LNCaP clone FGC (cell line): ENCODE measurements around the gene POLD1.

Experiments used
- DNase-seq: peaks from one replicate; pipeline ENCODE4 v3.0.0-alpha.2; 2011; ENCODE audit warnings: low read depth
- H3K4me3 ChIP-seq: 2 replicates; pipeline ENCODE4 v1.5.1; 2011; ENCODE audit warnings: mild to moderate bottlenecking, low read depth, low read length, control low read depth
- TF ChIP-seq, protein P1 (sequence below): IDR thresholded peaks from 2 replicates; pipeline ENCODE4 v1.5.1; 2012; ENCODE audit warnings: mild to moderate bottlenecking; ENCODE audit not compliant: control insufficient read depth, insufficient read depth; ENCODE audit errors: extremely low read depth

The POLD1 gene

DNA sequence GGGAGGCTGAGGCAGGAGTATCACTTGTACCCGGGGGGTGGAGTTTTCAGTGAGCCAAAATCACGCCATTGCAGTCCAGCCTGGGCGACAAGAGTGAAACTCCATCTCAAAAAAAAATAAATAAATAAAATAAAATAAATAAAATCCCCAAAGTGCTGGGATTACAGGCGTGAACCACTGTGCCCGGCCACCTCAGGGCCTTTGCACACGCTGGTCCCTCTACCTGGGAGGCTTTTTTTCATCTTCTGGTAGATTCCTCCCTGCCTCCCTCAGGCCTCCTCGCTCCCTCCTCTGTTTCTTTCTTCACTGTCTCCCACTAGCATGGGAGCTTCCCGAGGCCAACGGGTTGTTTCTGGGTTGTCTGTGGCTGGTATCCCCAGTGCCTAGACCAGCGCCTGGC, 63.6 kb downstream of the POLD1 start:
- DNase-seq = no peak
- TF ChIP-seq, protein P1, sequence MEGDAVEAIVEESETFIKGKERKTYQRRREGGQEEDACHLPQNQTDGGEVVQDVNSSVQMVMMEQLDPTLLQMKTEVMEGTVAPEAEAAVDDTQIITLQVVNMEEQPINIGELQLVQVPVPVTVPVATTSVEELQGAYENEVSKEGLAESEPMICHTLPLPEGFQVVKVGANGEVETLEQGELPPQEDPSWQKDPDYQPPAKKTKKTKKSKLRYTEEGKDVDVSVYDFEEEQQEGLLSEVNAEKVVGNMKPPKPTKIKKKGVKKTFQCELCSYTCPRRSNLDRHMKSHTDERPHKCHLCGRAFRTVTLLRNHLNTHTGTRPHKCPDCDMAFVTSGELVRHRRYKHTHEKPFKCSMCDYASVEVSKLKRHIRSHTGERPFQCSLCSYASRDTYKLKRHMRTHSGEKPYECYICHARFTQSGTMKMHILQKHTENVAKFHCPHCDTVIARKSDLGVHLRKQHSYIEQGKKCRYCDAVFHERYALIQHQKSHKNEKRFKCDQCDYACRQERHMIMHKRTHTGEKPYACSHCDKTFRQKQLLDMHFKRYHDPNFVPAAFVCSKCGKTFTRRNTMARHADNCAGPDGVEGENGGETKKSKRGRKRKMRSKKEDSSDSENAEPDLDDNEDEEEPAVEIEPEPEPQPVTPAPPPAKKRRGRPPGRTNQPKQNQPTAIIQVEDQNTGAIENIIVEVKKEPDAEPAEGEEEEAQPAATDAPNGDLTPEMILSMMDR = no peak
- no peak overlapping the region for H3K4me3 ChIP-seq

DNA sequence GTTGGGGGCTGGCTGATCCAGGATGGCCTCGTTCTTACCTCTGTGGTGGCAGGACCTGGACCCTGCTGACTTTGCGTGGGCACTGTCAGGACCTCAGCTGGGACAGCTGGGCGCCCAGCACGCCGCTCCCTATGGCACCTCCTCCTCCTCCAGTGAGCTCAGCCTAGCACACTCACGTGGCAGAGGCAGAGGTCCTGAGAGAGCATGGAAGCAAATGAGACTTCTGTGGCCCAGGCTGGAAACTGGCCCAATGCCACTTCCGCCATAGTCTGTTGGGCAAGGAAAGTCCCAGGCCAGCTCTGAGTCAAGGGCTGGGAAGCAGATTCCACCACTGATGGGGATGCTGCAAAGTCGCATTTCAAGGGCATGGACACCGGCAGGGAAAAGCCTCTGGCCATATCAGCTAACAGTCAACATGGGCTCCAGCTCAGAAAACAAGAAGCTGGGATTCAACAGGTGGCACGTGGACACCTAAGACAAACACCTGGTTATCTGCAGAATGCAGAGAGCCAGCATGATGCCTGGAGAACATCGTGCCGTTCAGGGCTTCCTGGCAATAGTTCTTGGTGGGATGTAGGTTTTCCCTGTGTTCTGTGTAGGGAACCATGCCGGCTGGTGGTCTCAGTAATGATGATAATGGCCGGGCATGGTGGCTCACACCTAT, 65.2 kb downstream of the POLD1 start:
- TF ChIP-seq, protein P1 = no peak
- no peak for DNase-seq
- no peak overlapping the region for H3K4me3 ChIP-seq

DNA sequence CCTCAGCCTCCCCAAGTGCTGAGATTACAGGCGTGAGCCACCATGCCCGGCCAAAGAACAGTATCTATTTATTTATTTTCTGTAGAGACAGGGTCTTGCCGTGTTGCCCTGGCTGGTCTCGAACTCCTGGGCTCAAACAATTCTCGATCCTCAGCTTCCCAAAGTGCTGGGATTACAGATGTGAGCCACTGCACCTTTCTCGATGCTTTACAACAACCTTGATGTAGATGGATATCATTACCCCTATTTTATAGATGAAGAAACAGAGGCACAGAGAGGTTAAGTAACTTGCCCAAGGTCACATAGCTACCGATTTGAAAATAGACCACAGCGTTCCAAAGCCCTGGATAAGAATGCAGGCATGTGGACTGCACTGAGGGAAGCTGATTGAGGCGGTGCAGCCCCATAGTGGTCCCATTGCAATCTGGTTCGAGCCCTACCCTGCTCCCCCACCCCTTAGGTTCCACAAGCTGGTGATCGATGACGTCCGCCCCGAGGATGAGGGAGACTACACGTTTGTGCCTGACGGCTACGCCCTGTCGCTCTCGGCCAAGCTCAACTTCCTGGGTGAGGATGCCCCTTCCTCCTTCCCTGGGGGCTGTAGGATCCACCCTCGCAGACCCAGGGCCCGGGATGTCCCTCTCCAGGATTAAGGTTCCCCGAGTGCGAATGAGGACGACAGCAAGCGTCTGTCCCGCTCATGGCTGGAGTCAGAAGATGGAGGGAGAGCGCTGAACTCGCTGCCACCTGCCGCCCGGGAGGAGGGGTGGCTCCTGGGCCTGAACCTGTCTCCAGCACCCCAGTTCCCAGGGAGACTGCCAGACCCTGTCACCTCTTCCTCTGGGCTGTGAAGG, 66.4 kb downstream of the POLD1 start:
- H3K4me3 ChIP-seq = no peak overlapping the region
- TF ChIP-seq, protein P1 = no peak
- no peak for DNase-seq

DNA sequence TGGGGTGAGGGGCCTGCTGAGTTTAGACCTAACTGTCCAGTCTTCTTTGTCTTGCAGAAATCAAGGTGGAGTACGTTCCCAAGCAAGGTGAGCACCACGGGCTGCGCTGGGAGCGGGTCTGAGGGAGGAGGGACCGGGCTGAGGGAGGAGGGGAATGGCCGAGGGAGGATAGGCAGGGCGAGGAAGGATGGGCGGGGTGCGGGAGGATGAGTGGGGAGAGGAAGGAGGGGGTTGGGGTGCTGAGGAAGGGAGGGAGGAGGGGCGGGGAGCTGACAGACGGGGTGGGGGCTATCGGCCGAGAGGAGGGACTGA, 67.0 kb downstream of the POLD1 start:
- TF ChIP-seq, protein P1 = no peak
- H3K4me3 ChIP-seq = no peak overlapping the region
- DNase-seq = no peak

DNA sequence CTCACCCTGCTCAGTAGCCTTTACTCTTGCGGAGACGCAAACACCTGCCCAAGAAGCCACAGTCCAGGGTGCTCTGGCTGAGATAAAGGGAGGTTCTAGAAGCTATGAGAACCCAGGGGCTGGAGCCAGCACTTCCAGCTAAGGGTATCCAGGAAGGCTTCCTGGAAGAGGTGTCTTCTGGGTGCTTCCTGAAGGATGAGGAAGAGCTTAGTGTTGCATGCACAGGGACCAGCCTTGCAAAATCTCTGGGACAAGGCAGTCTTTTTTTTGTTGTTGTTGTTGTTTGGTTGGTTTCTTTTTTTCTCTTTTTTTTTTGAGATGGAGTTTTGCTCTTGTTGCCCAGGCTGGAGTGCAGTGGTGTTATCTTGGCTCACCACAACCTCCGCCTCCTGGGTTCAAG, 69.1 kb downstream of the POLD1 start:
- TF ChIP-seq, protein P1 = no peak
- DNase-seq = no peak
- no peak overlapping the region for H3K4me3 ChIP-seq

DNA sequence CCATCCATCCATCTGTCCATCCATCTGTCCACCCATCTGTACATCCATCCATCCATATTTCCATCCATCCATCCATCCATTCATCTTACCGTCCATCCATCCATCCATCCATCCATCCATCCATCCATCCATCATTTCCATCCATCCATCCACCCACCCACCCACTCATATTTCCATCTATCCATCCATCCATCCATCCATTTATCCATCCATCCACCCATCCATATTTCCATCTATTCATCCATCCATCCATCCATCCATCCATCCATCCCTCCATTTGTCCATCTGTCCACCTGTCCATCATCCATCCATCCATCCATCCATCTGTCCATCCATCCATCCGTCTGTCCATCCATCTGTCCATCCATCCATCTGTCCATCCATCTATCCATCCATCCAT, 71.8 kb downstream of the POLD1 start:
- TF ChIP-seq, protein P1 = no peak
- no peak for DNase-seq
- H3K4me3 ChIP-seq = no peak overlapping the region
